ENCODE data around the gene PBRM1. TPM values are rescaled to one million over a fixed set of nuclear protein-coding genes. Genes with fewer than 3 reads are reported as not detected.
A peak's percentile ranks its signal among the peaks of the same experiment; 100 is the strongest.

Gene PBRM1
- total and polyA plus RNA-seq, 2 donors (not counting 3 experiments of a cell fraction or from before 2014, with no cell fraction given): 26.7 to 87.1 TPM

- H3K9ac ChIP-seq (replicated peaks; ENCODE audit: extremely low read depth, insufficient read depth, low read length): no peak overlapping the region
- no peaks in the 10 kb centered on the region for H3K79me2 ChIP-seq (ENCODE audit: control insufficient read depth, insufficient read depth, low read length)
- H3K27ac ChIP-seq (ENCODE audit: insufficient read depth, low read depth, low read length): no peak overlapping the region
- H3K4me2 ChIP-seq (ENCODE audit: insufficient read depth, low read length): no peak overlapping the region
- peaks cover 21 to 83% of the 10 kb centered on the region in 2 experiments for H3K36me3 ChIP-seq (ENCODE audit: control insufficient read depth in 2 of 2, extremely low read depth in 1 of 2, insufficient read depth in 2 of 2, low read length in 2 of 2)
- FAIRE-seq: no peak
- intact Hi-C loops (cut with micrococcal nuclease) (no loop called here), dilution Hi-C loops (cut with MboI; ENCODE audit: extremely low pct_ligation_motif_present, low sequenced_read_pairs) (no loop called here)
- no peak overlapping the region for H2AFZ ChIP-seq (ENCODE audit: low read depth, low read length)
- H3K4me1 ChIP-seq (ENCODE audit: control insufficient read depth, extremely low read depth, insufficient read depth, low read length): no peaks in the 10 kb centered on the region
- H3K27me3 ChIP-seq (ENCODE audit: control insufficient read depth in 2 of 2, insufficient read depth in 2 of 2, low read length in 2 of 2): no peaks in the 10 kb centered on the region
- H3K9me1 ChIP-seq (replicated peaks; ENCODE audit: control insufficient read depth, extremely low read depth, insufficient read depth, low read length): no peaks in the 10 kb centered on the region
- POLR2A ChIA-PET: no interaction called here
- no TSS peak for BruUV-seq (replicated peaks)
- H3K4me3 ChIP-seq (replicated peaks in 1 of 3; ENCODE audit: insufficient read depth in 1 of 3, low read depth in 1 of 3, low read length in 3 of 3): no peak overlapping the region
- TF ChIP-seq POLR2AphosphoS5 (IDR thresholded peaks at IDR 0.05; ENCODE audit: insufficient read depth, low read depth, low read length) (peak; percentile 5), MYC (IDR thresholded peaks at IDR 0.05; ENCODE audit: low read depth, low read length) (no peak), GATA2 (IDR thresholded peaks at IDR 0.05; ENCODE audit: insufficient read depth, insufficient read length, low read depth, low read length) (no peak)
- H3K9me3 ChIP-seq (replicated peaks; ENCODE audit: control insufficient read depth, insufficient read depth, low read length): no peaks in the 10 kb centered on the region
- CTCF ChIA-PET: no interaction called here
- no peak for DNase-seq (ENCODE audit: low read depth, low spot score)
- H4K20me1 ChIP-seq (replicated peaks; ENCODE audit: control insufficient read depth, extremely low read depth, insufficient read depth, low read length): no peaks in the 10 kb centered on the region
Observed at GRCh38 chr3:52512727-52513126, 173.0 kb downstream of the PBRM1 start.

GRCh38 chr3:52512105-52512504 is 173.6 kb downstream of the PBRM1 start:
- no peak overlapping the region for H2AFZ ChIP-seq (ENCODE audit: low read depth, low read length)
- DNase-seq (ENCODE audit: low read depth, low spot score): no peak
- H3K4me1 ChIP-seq (ENCODE audit: control insufficient read depth, extremely low read depth, insufficient read depth, low read length): peaks cover 3% of the 10 kb centered on the region
- intact Hi-C loops (cut with micrococcal nuclease): no loop called here
- H4K20me1 ChIP-seq (replicated peaks; ENCODE audit: control insufficient read depth, extremely low read depth, insufficient read depth, low read length): no peaks in the 10 kb centered on the region
- no peak overlapping the region for H3K4me2 ChIP-seq (ENCODE audit: insufficient read depth, low read length)
- FAIRE-seq: no peak
- H3K27ac ChIP-seq (ENCODE audit: insufficient read depth, low read depth, low read length): peak overlapping the region; percentile 24
- no peaks in the 10 kb centered on the region for H3K79me2 ChIP-seq (ENCODE audit: control insufficient read depth, insufficient read depth, low read length)
- POLR2A ChIA-PET: interaction anchor here (0.6 to 0.8 kb wide), 2 partner anchors 13 to 15 kb away, joined by 3 read pairs; no protein-coding TSS in a partner anchor
- no peaks in the 10 kb centered on the region for H3K9me3 ChIP-seq (replicated peaks; ENCODE audit: control insufficient read depth, insufficient read depth, low read length)
- no peak overlapping the region for H3K4me3 ChIP-seq (replicated peaks in 1 of 3; ENCODE audit: insufficient read depth in 1 of 3, low read depth in 1 of 3, low read length in 3 of 3)
- no peak overlapping the region for H3K9ac ChIP-seq (replicated peaks; ENCODE audit: extremely low read depth, insufficient read depth, low read length)
- no TSS peak for BruUV-seq (replicated peaks)
- dilution Hi-C loops (cut with MboI; ENCODE audit: extremely low pct_ligation_motif_present, low sequenced_read_pairs): no loop called here
- H3K36me3 ChIP-seq (ENCODE audit: control insufficient read depth in 2 of 2, extremely low read depth in 1 of 2, insufficient read depth in 2 of 2, low read length in 2 of 2): peaks cover 21 to 83% of the 10 kb centered on the region in 2 experiments
- no peaks in the 10 kb centered on the region for H3K9me1 ChIP-seq (replicated peaks; ENCODE audit: control insufficient read depth, extremely low read depth, insufficient read depth, low read length)
- TF ChIP-seq, protein P1, sequence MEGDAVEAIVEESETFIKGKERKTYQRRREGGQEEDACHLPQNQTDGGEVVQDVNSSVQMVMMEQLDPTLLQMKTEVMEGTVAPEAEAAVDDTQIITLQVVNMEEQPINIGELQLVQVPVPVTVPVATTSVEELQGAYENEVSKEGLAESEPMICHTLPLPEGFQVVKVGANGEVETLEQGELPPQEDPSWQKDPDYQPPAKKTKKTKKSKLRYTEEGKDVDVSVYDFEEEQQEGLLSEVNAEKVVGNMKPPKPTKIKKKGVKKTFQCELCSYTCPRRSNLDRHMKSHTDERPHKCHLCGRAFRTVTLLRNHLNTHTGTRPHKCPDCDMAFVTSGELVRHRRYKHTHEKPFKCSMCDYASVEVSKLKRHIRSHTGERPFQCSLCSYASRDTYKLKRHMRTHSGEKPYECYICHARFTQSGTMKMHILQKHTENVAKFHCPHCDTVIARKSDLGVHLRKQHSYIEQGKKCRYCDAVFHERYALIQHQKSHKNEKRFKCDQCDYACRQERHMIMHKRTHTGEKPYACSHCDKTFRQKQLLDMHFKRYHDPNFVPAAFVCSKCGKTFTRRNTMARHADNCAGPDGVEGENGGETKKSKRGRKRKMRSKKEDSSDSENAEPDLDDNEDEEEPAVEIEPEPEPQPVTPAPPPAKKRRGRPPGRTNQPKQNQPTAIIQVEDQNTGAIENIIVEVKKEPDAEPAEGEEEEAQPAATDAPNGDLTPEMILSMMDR (IDR thresholded peaks at IDR 0.05; ENCODE audit: extremely low read depth in 1 of 2, insufficient read depth in 1 of 2, low read depth in 1 of 2, low read length in 2 of 2): no peak
- TF ChIP-seq POLR2AphosphoS5 (IDR thresholded peaks at IDR 0.05; ENCODE audit: insufficient read depth, low read depth, low read length) (no peak), GATA2 (IDR thresholded peaks at IDR 0.05; ENCODE audit: insufficient read depth, insufficient read length, low read depth, low read length) (no peak), JUN (IDR thresholded peaks at IDR 0.05; ENCODE audit: borderline replicate concordance, insufficient read depth, insufficient read length, low read depth) (no peak), FOS (IDR thresholded peaks at IDR 0.05; ENCODE audit: borderline replicate concordance, insufficient read depth, low read length) (no peak), POLR2A (IDR thresholded peaks at IDR 0.05; ENCODE audit: low read depth, low read length) (no peak), MYC (IDR thresholded peaks at IDR 0.05; ENCODE audit: low read depth, low read length) (no peak), EZH2 (IDR thresholded peaks at IDR 0.05; ENCODE audit: borderline replicate concordance, low read depth, low read length, severe bottlenecking) (no peak), MAX (IDR thresholded peaks at IDR 0.05; ENCODE audit: insufficient read depth, insufficient read length) (no peak)
- H3K27me3 ChIP-seq (ENCODE audit: control insufficient read depth in 2 of 2, insufficient read depth in 2 of 2, low read length in 2 of 2): no peaks in the 10 kb centered on the region
- CTCF ChIA-PET: interaction anchor here (1.0 kb wide), 1 partner anchor 31 kb away, joined by 3 read pairs; no protein-coding TSS in a partner anchor
